Posterior cingulate gyrus (tissue), 11 donors: ENCODE data around the gene PPM1L.
"Not testable (repeated sequence)": the region's sequence is repeated elsewhere in the genome, so short reads cannot be mapped to it uniquely, and the experiment has no call there.

Source experiments
- DNase-seq, 10 donors: peaks; one replicate each; pipeline versions ENCODE4 v3.0.0 to v3.0.0-alpha.2; 2020 to 2021; ENCODE audit warnings: mixed read lengths in 3 of 10
- intact Hi-C: fragments of 100-400 bp; cut with DNase I; formaldehyde crosslinking; loops from one replicate; pipeline ENCODE4 v1.15.1; 2023

Gene PPM1L

GRCh38 chr3:161017971-161018370, 261.9 kb downstream of the PPM1L start:
- no peak for DNase-seq
- intact Hi-C loops: no loop called here

DNA sequence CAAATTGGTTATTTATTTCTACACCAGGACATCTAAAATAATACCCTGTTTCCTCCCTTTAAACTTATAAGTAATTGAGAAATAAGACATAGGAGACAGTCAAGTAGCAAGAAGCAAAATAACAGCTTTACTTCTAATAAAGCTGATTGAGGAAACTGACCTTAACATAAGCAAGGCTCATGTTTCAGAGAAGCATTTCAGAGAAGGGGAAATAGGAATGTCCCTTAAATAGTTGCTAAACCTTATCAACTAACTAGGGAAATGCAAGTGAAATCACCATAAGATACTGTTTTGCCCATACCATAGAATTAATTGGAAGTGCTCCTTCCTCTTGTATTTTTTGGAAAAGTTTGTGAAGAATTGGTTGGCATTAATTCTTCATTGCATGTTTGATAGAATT, 264.2 kb downstream of the PPM1L start:
- no peak for DNase-seq
- intact Hi-C loops: no loop called here

DNA sequence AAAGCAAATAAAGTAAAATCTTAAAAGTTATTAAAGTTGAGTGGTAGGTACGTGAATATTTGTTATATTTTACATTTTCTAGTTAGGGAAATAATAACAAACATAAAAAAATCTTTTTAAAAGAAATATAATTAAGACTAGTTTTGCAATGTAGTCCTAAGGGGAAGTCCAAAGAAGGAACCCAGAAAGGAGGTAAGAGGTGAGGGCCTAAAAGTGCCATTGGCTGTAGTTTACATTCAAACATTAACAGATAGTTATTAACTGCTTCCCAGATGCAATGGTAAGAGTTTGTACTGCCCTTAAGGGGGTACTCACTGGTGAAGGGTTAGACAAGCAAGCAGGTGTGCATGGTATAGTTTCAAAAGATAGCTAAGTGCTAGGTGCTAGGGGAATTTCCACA, 269.9 kb downstream of the PPM1L start:
- intact Hi-C loops: no loop called here

GRCh38 chr3:161026612-161027510, 270.8 kb downstream of the PPM1L start:
- intact Hi-C loops: no loop called here
- no peak for DNase-seq

More for the DNA sequence above, 269.9 kb downstream of the PPM1L start:
- DNase-seq: no peak

DNA sequence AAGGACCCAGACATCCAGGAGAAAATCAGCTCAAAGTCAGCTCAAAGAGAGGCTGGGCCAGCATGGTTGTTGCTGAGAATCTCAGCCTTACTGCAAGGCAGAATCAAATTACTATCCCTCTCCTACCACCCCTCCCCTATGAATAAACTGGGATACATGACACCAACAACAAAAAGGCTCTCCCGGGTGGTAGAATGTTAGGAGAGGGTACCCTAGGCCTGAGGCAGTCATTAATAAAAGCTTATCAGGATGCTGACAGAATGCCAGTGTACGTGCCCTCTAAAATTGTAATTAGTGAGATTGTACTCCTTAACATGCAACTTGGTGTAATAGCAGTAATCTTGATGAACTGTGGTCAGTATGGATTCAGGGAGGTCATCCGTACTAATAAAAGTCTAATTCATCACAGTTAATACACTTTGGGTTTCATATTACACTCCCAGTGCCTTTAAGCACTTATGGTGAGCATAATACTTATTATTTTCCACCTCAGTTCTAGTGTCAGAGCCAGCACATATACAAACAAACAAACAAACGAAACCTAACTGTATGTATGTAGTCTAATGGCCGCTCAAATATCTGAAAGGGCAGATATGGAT, 272.6 kb downstream of the PPM1L start:
- intact Hi-C loops: no loop called here
- DNase-seq: no peak

DNA sequence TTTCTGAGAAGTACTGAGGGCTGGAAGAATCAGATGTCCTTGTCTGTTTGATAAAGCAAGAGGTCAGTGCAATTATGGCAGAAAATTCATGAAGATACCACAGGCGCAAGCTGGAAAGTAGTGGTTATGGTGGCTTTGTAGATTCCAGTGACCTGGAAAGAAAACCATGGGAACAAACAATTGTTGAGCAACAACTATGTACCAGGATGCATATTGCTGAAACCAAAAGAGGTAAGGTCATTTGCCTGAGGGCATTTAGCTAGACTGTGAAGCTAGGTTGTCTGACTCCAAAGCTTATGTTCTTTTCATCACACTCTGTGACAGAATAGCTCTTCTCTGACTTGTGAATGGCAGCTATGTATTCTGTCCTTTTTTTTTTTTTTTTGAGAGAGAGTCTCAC, 275.1 kb downstream of the PPM1L start:
- intact Hi-C loops: no loop called here

GRCh38 chr3:161034913-161035550, 279.0 kb downstream of the PPM1L start:
- intact Hi-C loops, DNase-seq: not testable (repeated sequence)

More for the DNA sequence above, 275.1 kb downstream of the PPM1L start:
- no peak for DNase-seq

- intact Hi-C loops: no loop called here
- no peak for DNase-seq
Observed at GRCh38 chr3:161035711-161036110, 279.7 kb downstream of the PPM1L start.

DNA sequence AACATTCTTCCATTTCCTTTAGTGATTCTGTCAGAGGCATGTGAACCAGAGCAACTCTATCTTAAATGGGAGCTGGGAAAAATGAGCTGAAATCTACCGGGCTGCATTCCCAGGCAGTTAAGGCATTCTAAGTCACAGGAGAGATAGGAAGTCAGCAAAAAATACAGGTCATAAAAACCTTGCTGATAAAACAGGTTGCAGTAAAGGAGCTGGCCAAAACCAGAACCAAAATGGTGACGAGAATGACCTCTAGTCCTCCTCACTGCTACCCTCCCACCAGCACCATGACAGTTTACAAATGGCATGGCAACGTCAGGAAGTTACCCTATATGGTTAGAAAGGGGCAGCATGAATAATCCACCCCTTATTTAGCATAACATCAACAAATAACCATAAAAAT, 282.7 kb downstream of the PPM1L start:
- intact Hi-C loops: no loop called here
- no peak for DNase-seq

DNA sequence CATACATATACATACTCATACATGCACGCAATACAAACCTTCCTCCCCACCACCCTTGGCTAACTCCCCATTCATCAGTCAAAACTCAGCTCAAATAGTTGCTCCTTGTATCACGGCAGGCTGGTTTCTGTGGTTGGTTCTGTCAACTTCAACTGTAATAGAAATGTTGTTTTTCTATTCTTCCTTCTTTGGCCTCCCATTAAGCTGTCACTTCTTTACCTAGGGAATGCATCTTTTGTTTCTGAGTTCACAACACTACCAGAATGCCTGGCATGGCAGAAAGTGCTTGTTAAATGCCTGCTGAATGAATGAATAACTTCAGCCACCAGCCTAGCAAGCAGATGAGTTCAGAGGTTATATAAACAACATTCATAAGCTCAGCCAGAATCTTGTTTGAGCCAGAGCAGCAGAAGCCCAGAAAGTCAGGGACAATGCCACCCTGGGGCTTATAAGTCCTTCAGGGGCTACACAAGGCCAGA, 286.0 kb downstream of the PPM1L start:
- intact Hi-C loops: no loop called here
- no peak for DNase-seq

DNA sequence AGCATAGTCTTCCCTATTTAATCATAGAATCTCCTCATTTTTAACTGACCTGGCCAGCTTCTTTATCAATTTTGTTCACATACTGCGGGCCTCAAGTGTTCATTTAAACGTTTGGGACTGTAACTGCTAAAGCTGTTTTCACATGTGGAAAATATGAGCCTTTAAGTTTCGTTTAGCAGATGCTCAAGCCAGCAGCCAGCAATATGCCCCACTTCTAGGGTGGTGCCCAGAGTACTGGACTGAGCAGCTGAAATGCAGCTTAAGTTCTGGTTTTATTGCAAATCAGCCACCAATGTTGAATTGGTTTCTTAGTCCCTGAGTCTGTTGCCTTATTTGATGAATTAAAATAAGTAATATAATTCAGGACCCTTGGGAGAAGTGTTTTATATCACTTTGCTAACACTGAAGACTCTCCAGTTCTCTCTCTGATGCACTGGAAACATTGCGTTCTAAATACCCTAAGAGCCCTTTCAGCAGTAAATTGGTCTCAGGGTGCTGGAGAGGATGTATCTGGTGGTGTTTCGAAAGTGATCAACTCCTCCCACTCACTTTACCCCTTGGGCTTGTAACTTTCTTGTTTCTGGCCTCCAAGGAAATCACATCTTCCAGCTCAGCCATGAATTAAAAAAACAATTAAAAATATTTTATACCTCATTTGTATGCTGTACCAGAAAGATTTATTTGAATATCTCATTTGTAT, 287.5 kb downstream of the PPM1L start:
- intact Hi-C loops: no loop called here

GRCh38 chr3:161049683-161050248, 293.7 kb downstream of the PPM1L start:
- no peak for DNase-seq
- intact Hi-C loops: no loop called here

More for the DNA sequence above, 287.5 kb downstream of the PPM1L start:
- no peak for DNase-seq

GRCh38 chr3:161050935-161051334, 294.9 kb downstream of the PPM1L start:
- DNase-seq: no peak
- intact Hi-C loops: no loop called here

GRCh38 chr3:161051856-161052255, 295.8 kb downstream of the PPM1L start:
- intact Hi-C loops: no loop called here
- no peak for DNase-seq

DNA sequence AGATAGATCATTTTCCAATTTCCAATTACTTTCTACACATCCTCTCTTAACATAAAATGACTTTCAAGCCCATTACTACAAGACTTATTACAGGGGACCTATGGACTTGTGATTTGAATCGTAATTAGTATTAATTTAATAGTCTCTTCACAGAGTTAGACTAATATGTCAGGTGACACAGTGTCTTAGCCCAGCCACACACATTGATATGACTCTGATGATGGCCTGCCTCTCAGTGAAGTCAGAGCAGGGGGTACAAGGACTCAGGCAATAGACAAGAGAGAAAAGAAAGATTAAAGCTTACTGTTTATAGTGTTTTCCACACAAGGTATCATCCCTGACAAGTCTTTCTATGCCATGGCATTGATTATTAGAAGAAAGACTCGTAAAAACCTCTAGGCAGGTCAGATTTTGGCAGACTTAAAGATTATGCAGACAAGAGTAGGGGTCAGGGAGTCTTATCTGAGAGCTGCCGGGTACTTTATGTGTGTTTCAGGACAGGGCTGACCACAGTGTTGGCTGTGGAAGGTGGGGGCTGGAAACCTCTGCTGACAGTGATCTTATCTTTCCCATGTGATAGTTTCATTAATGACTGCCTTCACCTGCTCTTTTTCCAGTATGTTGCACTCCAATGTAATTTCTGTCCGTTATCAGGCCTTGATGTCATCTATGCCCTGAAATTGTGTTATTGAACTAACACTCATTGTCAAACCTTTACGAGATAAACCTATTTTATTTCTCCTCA, 299.0 kb downstream of the PPM1L start:
- intact Hi-C loops: no loop called here
- DNase-seq: no peak

- DNase-seq: no peak
- intact Hi-C loops: no loop called here
Observed at GRCh38 chr3:161064413-161064812, 308.4 kb downstream of the PPM1L start.

GRCh38 chr3:161066930-161067329, 310.9 kb downstream of the PPM1L start:
- intact Hi-C loops: no loop called here
- DNase-seq: no peak

- intact Hi-C loops: no loop called here
- no peak for DNase-seq
Observed at GRCh38 chr3:161067335-161067734, 311.3 kb downstream of the PPM1L start.

DNA sequence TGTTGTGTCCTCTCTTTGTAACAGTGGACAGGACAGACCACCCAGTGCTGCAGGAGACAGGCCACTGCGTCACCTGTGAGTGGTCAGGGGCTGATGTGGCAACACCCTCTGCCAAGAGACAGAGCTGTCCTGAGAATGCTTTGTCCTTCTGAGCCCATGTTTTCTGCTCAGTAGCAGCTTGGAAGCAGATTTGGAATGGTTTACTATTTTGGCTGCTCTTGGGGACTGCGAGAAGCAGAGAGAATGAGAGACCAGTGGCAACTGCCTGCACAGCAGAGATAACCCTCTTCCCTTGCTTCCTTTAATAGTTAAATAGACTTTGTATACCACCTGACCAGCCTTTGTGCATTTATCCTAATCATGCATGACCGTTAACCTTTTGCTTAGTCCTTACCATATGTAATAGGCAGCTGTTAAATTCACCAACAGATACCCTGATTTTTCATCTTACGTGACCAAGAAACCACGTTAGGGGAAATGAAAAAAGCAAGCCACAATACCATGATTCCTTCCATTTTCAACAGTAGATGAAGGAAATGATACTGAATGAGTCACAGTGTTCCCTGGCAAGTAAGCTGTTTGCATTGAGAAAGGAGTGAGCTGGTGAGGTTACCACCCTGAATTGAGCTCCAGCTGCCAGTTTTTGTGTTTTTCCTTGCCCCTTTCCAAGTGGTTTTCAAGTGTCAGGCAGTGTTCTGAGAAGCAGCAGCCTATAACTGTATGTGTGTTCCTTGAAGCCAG, 313.6 kb downstream of the PPM1L start:
- DNase-seq: peak in 1 of 10 donors; percentile 16
- intact Hi-C loops: no loop called here
